Measurements from ENCODE around the gene BCKDHA.

DNA sequence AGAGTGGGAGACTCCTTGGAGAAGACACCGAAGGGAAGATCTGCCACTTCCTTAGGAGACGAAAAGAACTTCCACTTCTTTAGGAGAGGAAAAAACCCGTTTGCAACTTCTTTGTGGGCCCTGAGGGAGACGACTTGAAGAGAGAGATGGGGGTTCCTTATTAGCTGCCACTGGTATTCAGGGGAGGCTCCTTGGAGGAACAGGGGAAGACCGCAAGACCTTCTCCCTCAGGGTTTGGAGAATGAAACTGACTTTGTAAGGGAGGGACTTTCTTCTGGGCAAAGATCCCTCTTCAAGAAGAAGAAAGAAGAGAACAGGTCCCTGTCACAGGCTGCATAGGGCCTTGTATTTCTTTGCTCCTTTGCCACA is 416 bp downstream of the BCKDHA start:
- TF ChIP-seq EZH2phosphoT487 (IDR thresholded peaks at IDR 0.05; ENCODE audit: insufficient read depth, low read depth) (no peak), EZH2 (IDR thresholded peaks at IDR 0.05; ENCODE audit: insufficient read depth, poor library complexity, severe bottlenecking) (no peak)
